Mesendoderm (in vitro differentiated cells): ENCODE data around the gene MALL. TPM values are rescaled to one million over a fixed set of nuclear protein-coding genes. Genes with fewer than 3 reads are reported as not detected.
"Not testable (repeated sequence)": the region's sequence is repeated elsewhere in the genome, so short reads cannot be mapped to it uniquely, and the experiment has no call there.

Experiments used
- DNase-seq: peaks from one replicate; pipeline ENCODE4 v3.0.0; 2013
- H2AK5ac ChIP-seq: 2 replicates; pipeline ENCODE4 v1.6.1; 2013; ENCODE audit warnings: low read length, inconsistent platforms
- H2BK120ac ChIP-seq: 2 replicates; pipeline ENCODE4 v1.6.1; 2013; ENCODE audit warnings: low read depth, mild to moderate bottlenecking, low read length, moderate library complexity, mixed read lengths
- H2BK15ac ChIP-seq: replicated peaks from 2 replicates; pipeline ENCODE4 v1.6.1; 2013; ENCODE audit warnings: low read depth, mild to moderate bottlenecking, moderate library complexity
- H2BK5ac ChIP-seq: 2 replicates; pipeline ENCODE4 v1.6.1; 2013; ENCODE audit warnings: low read length, inconsistent platforms
- H3K18ac ChIP-seq: 2 replicates; pipeline ENCODE4 v1.6.1; 2013; ENCODE audit warnings: mild to moderate bottlenecking, low read length, mixed read lengths
- H3K23ac ChIP-seq: one replicate; pipeline ENCODE4 v1.6.1; 2013; ENCODE audit warnings: low read length
- H3K27ac ChIP-seq: 2 replicates; pipeline ENCODE4 v1.5.1; 2013; ENCODE audit warnings: low read depth, mild to moderate bottlenecking, inconsistent platforms, low read length, moderate library complexity
- H3K27me3 ChIP-seq: 2 replicates; pipeline ENCODE4 v1.6.1; 2013; ENCODE audit warnings: low read length, control low read depth, mild to moderate bottlenecking, inconsistent platforms; ENCODE audit not compliant: insufficient read depth, poor library complexity
- H3K36me3 ChIP-seq: 2 replicates; pipeline ENCODE4 v1.6.1; 2013; ENCODE audit warnings: low read length, inconsistent platforms; ENCODE audit not compliant: control insufficient read depth, insufficient read depth
- H3K4ac ChIP-seq: one replicate; pipeline ENCODE4 v1.6.1; 2013; ENCODE audit warnings: low read depth, mild to moderate bottlenecking, low read length, moderate library complexity
- H3K4me1 ChIP-seq: 2 replicates; pipeline ENCODE4 v1.6.1; 2013; ENCODE audit warnings: low read depth, low read length, inconsistent platforms; ENCODE audit not compliant: control insufficient read depth
- H3K4me2 ChIP-seq: 2 replicates; pipeline ENCODE4 v1.6.1; 2013; ENCODE audit warnings: low read length
- H3K4me3 ChIP-seq: 2 replicates; pipeline ENCODE4 v1.5.1; 2013; ENCODE audit warnings: mild to moderate bottlenecking, low read length
- H3K56ac ChIP-seq: one replicate; pipeline ENCODE4 v1.6.1; 2013; ENCODE audit warnings: low read length
- H3K79me1 ChIP-seq: 2 replicates; pipeline ENCODE4 v1.6.1; 2013; ENCODE audit warnings: low read length, inconsistent platforms
- H3K79me2 ChIP-seq: 2 replicates; pipeline ENCODE4 v1.6.1; 2013; ENCODE audit warnings: mild to moderate bottlenecking, low read length; ENCODE audit not compliant: control insufficient read depth, insufficient read depth
- H3K9ac ChIP-seq: 2 replicates; pipeline ENCODE4 v1.6.1; 2013; ENCODE audit warnings: low read length, inconsistent platforms
- H4K5ac ChIP-seq: one replicate; pipeline ENCODE4 v1.6.1; 2013; ENCODE audit warnings: low read length
- H4K8ac ChIP-seq: one replicate; pipeline ENCODE4 v1.6.1; 2013; ENCODE audit warnings: low read depth, mild to moderate bottlenecking, control low read depth, low read length, moderate library complexity
- WGBS: extraction: QIAGEN DNeasy Blood & Tissue Kit; methylation state at CpG from one replicate; pipeline ENCODE4 v1.1.7; 2013; ENCODE audit warnings: low lambda C conversion rate, missing lambda C conversion rate; ENCODE audit not compliant: insufficient coverage; ENCODE audit errors: extremely low coverage; 5-methylcytosine and 5-hydroxymethylcytosine counted together
- small RNA-seq: library from polyadenylated mRNA; stranded (forward); fragments of <200 nt; extraction: miRNeasy Mini kit (QIAGEN cat#:217004); gene quantifications from one replicate; pipeline ENCODE3, GENCODE V24; 2013; ENCODE audit not compliant: insufficient read depth

MALL gene

DNA sequence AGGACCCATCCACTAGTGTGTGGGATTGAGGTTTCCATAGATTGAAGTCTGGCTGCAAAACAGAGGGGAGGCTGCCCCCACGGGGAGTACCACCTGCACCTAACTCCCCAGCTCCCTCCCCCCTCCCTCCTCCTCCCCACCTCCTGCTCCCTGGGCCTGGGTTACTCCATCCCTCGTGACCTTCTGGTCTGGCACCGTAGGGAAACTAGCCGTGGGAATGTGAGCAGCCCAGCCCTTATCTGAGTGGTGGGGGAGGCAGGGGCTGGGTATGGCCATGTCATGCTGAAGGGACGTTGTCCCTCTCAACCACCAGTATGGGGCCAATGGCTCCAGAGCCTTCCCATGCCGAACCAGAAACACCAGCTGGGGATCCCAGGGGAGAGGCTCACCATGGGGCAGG lies 80.2 kb downstream of the MALL start:
- not testable (repeated sequence) for H4K5ac ChIP-seq, H2BK5ac ChIP-seq, H3K79me2 ChIP-seq, H3K36me3 ChIP-seq, H3K4me1 ChIP-seq, H2BK15ac ChIP-seq, H3K18ac ChIP-seq, DNase-seq, H3K4me3 ChIP-seq, H4K8ac ChIP-seq, H3K27ac ChIP-seq, H2BK120ac ChIP-seq, H3K27me3 ChIP-seq, H3K23ac ChIP-seq, H3K4ac ChIP-seq, H3K4me2 ChIP-seq, H3K79me1 ChIP-seq, H2AK5ac ChIP-seq, H3K9ac ChIP-seq, H3K56ac ChIP-seq
- WGBS = no CpG with 5 or more reads among the region's 6 CpGs

DNA sequence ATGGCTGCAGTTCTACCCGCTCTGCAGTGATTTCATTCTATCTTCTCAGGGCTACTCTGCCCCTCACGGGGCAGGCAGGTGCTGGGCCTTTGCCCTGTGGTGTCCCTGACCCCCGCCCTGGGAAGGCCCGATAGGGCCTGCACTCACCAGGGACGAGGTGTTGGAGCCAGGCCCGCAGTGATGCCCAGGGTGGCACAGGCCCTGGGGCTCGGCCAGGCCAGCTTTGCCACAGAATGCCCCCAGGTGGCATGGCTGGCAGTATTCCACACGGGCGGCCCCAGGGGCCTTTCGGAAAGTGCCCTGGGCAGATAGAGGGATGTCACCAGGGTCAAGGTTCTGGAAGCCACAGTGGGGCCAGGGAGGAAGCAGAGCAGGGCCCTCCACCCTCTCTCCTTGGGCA lies 80.7 kb downstream of the MALL start:
- H3K36me3 ChIP-seq, H3K56ac ChIP-seq, H3K79me2 ChIP-seq, H3K27ac ChIP-seq, H2BK15ac ChIP-seq, H3K4me3 ChIP-seq, H3K18ac ChIP-seq, H2AK5ac ChIP-seq, H3K9ac ChIP-seq, H2BK5ac ChIP-seq, H3K4me2 ChIP-seq, H4K8ac ChIP-seq, H3K79me1 ChIP-seq, H3K4ac ChIP-seq, DNase-seq, H4K5ac ChIP-seq, H3K23ac ChIP-seq, H2BK120ac ChIP-seq, H3K27me3 ChIP-seq, H3K4me1 ChIP-seq: not testable (repeated sequence)
- WGBS = no CpG with 5 or more reads among the region's 10 CpGs

Small RNA genes lying within 50 kb of the gene (small RNA-seq; reads per million reads assigned to genes)
- not detected for gene MIR4267
- gene MIR4436B1 = not detected
